ENCODE data around the gene GET3. TPM values are rescaled to one million over a fixed set of nuclear protein-coding genes. Genes with fewer than 3 reads are reported as not detected.

The GET3 gene
- total and polyA plus RNA-seq, 4 donors, result 22.8 to 44.1 (median 27.2) TPM

- H3K9ac ChIP-seq (ENCODE audit: low read depth in 1 of 2, low read length in 2 of 2), result no peak overlapping the region
- no peak for DNase-seq (ENCODE audit: low spot score)
- peaks cover 2 to 8% (median 6%) of the 10 kb centered on the region in 4 donors for H3K4me1 ChIP-seq (ENCODE audit: control insufficient read depth in 4 of 4, insufficient read depth in 4 of 4, low read length in 3 of 4)
- no peaks in the 10 kb centered on the region for H3K9me3 ChIP-seq (ENCODE audit: control insufficient read depth in 4 of 4, low read length in 3 of 4)
- no peaks in the 10 kb centered on the region for H3K36me3 ChIP-seq (ENCODE audit: control insufficient read depth in 4 of 4, insufficient read depth in 3 of 4, low read depth in 1 of 4, low read length in 3 of 4)
- WGBS, result 77% methylated on average over 19 of the region's 19 CpGs
- H3K27ac ChIP-seq (ENCODE audit: low read depth in 1 of 2, low read length in 2 of 2), result no peak overlapping the region
- TF ChIP-seq SP1 (IDR thresholded peaks at IDR 0.05), result no peak
- no peak for TF ChIP-seq HNF4G (IDR thresholded peaks at IDR 0.05)
- no peak for TF ChIP-seq CTCF (IDR thresholded peaks at IDR 0.05; ENCODE audit: low read depth, low read length, missing input control)
- no peak for TF ChIP-seq REST (IDR thresholded peaks at IDR 0.05)
- no peak for TF ChIP-seq NR2F2 (IDR thresholded peaks at IDR 0.05)
- TF ChIP-seq YY1 (IDR thresholded peaks at IDR 0.05), result no peak
- TF ChIP-seq RXRA (IDR thresholded peaks at IDR 0.05), result no peak
- H3K4me3 ChIP-seq (ENCODE audit: low read depth in 1 of 3, low read length in 3 of 3), result no peak overlapping the region
- H3K27me3 ChIP-seq (ENCODE audit: control insufficient read depth in 4 of 4, insufficient read depth in 4 of 4, low read length in 3 of 4), result peaks cover 0 to 2% (median 0%) of the 10 kb centered on the region in 4 donors
Measured at GRCh38 chr19:12756150-12756883, 19.0 kb downstream of the GET3 start.

- Histone ChIP-seq H3K4me3 (ENCODE audit: low read depth in 1 of 3, low read length in 3 of 3) (peak overlapping the region in 1 of 3 donors; percentile 46), H3K9ac (ENCODE audit: low read depth in 1 of 2, low read length in 2 of 2) (no peak overlapping the region), H3K4me1 (ENCODE audit: control insufficient read depth in 4 of 4, insufficient read depth in 4 of 4, low read length in 3 of 4) (peaks cover 2 to 8% (median 6%) of the 10 kb centered on the region in 4 donors), H3K27me3 (ENCODE audit: control insufficient read depth in 4 of 4, insufficient read depth in 4 of 4, low read length in 3 of 4) (peaks cover 0 to 2% (median 0%) of the 10 kb centered on the region in 4 donors), H3K36me3 (ENCODE audit: control insufficient read depth in 4 of 4, insufficient read depth in 3 of 4, low read depth in 1 of 4, low read length in 3 of 4) (peaks cover 0 to 4% (median 0%) of the 10 kb centered on the region in 4 donors), H3K27ac (ENCODE audit: low read depth in 1 of 2, low read length in 2 of 2) (no peak overlapping the region), H3K9me3 (ENCODE audit: control insufficient read depth in 4 of 4, low read length in 3 of 4) (no peaks in the 10 kb centered on the region)
- DNase-seq (ENCODE audit: low spot score), result peak; percentile 82
- 3% methylated on average over 60 of the region's 60 CpGs for WGBS
- no peak for TF ChIP-seq FOXA1 (IDR thresholded peaks at IDR 0.05)
- TF ChIP-seq ATF3 (IDR thresholded peaks at IDR 0.05), result no peak
- no peak for TF ChIP-seq HNF4G (IDR thresholded peaks at IDR 0.05)
- no peak for TF ChIP-seq EGR1 (IDR thresholded peaks at IDR 0.05; ENCODE audit: low read depth in 2 of 2)
- TF ChIP-seq REST (IDR thresholded peaks at IDR 0.05), result no peak
- no peak for TF ChIP-seq YY1 (IDR thresholded peaks at IDR 0.05)
- no peak for TF ChIP-seq FOXA2 (IDR thresholded peaks at IDR 0.05)
- TF ChIP-seq RAD21 (IDR thresholded peaks at IDR 0.05), result peak; percentile 73 to 83
- peak; percentile 92 for TF ChIP-seq CTCF (IDR thresholded peaks at IDR 0.05; ENCODE audit: low read depth, low read length, missing input control)
- TF ChIP-seq HNF4A (conservative IDR thresholded peaks at IDR 0.05), result no peak
Measured at GRCh38 chr19:12757544-12758274, 20.4 kb downstream of the GET3 start.

Measured in liver (tissue), 9 donors.